HG03066 (cell line): ENCODE data around the gene RXRA.

Experiments used
- ATAC-seq: cut with Tn5 transposase; IDR thresholded peaks from one replicate; pipeline ENCODE4 v1.9.1; 2021; ENCODE audit warnings: low read depth; ENCODE audit not compliant: unreplicated experiment

RXRA gene

GRCh38 chr9:134423166-134423565 is 96.9 kb downstream of the RXRA start:
- no peak for ATAC-seq

- no peak for ATAC-seq
Measured at GRCh38 chr9:134423749-134424148, 97.5 kb downstream of the RXRA start.

GRCh38 chr9:134424818-134425217 is 98.6 kb downstream of the RXRA start:
- no peak for ATAC-seq

- ATAC-seq, result no peak
Measured at GRCh38 chr9:134425401-134425800, 99.1 kb downstream of the RXRA start.

- no peak for ATAC-seq
Measured at GRCh38 chr9:134425812-134426211, 99.6 kb downstream of the RXRA start.

GRCh38 chr9:134426436-134426835 is 100.2 kb downstream of the RXRA start:
- ATAC-seq, result no peak

GRCh38 chr9:134427153-134427782 is 101.0 kb downstream of the RXRA start:
- no peak for ATAC-seq

GRCh38 chr9:134428559-134428958 is 102.3 kb downstream of the RXRA start:
- ATAC-seq, result no peak

- no peak for ATAC-seq
Measured at GRCh38 chr9:134429007-134429406, 102.8 kb downstream of the RXRA start.

GRCh38 chr9:134429481-134429880 is 103.2 kb downstream of the RXRA start:
- no peak for ATAC-seq

GRCh38 chr9:134431095-134431494 is 104.8 kb downstream of the RXRA start:
- ATAC-seq, result no peak

- no peak for ATAC-seq
Measured at GRCh38 chr9:134431626-134432025, 105.4 kb downstream of the RXRA start.

- no peak for ATAC-seq
Measured at GRCh38 chr9:134432471-134432870, 106.2 kb downstream of the RXRA start.

- ATAC-seq, result no peak
Measured at GRCh38 chr9:134433101-134433500, 106.8 kb downstream of the RXRA start.

GRCh38 chr9:134433909-134434882 is 107.9 kb downstream of the RXRA start:
- ATAC-seq, result no peak

- ATAC-seq, result no peak
Measured at GRCh38 chr9:134434894-134435506, 108.7 kb downstream of the RXRA start.

- ATAC-seq, result no peak
Measured at GRCh38 chr9:134435550-134436378, 109.5 kb downstream of the RXRA start.

- ATAC-seq, result no peak
Measured at GRCh38 chr9:134436379-134436762, 110.1 kb downstream of the RXRA start.

- ATAC-seq, result no peak
Measured at GRCh38 chr9:134436911-134437310, 110.7 kb downstream of the RXRA start.

- ATAC-seq, result no peak
Measured at GRCh38 chr9:134437403-134438194, 111.3 kb downstream of the RXRA start.
